ENCODE data around the gene SCN5A. TPM values are rescaled to one million over a fixed set of nuclear protein-coding genes. Genes with fewer than 3 reads are reported as not detected.

The SCN5A gene
- total RNA-seq, 2 experiments from 2014 or later = 0.08 to 0.37 TPM

GRCh38 chr3:38657369-38657768 is 7.9 kb upstream of the SCN5A start:
- no peak for DNase-seq
- ChIA-PET CTCF (interaction anchor here (1.4 to 7.1 kb wide), 2 partner anchors 135 to 186 kb away, joined by 4 to 190 read pairs; no protein-coding TSS in a partner anchor), POLR2A (no interaction called here)
- peaks cover 6% of the 10 kb centered on the region for H3K9me3 Mint-ChIP-seq (ENCODE audit: insufficient read depth)
- ATAC-seq = no peak
- H3K4me1 Mint-ChIP-seq (ENCODE audit: low read depth) = no peaks in the 10 kb centered on the region
- H3K4me3 Mint-ChIP-seq = no peak overlapping the region
- H3K36me3 Mint-ChIP-seq (ENCODE audit: low read depth) = no peaks in the 10 kb centered on the region
- H3K27me3 Mint-ChIP-seq (ENCODE audit: low read depth) = peaks cover 30% of the 10 kb centered on the region
- H3K27ac Mint-ChIP-seq = no peak overlapping the region

- Mint-ChIP-seq H3K27ac (no peak overlapping the region), H3K9me3 (ENCODE audit: insufficient read depth) (no peaks in the 10 kb centered on the region), H3K36me3 (ENCODE audit: low read depth) (no peaks in the 10 kb centered on the region), H3K27me3 (ENCODE audit: low read depth) (peaks cover 34% of the 10 kb centered on the region), H3K4me3 (no peak overlapping the region), H3K4me1 (ENCODE audit: low read depth) (no peaks in the 10 kb centered on the region)
- ATAC-seq = peak; percentile 60
- peak; percentile 39 for DNase-seq
- CTCF ChIA-PET = interaction anchor here (0.7 to 7.1 kb wide), 16 partner anchors 10 to 395 kb away, joined by 3 to 190 read pairs (median 4); partner anchors contain the start of gene EXOG
- POLR2A ChIA-PET = no interaction called here
Measured at GRCh38 chr3:38655708-38656300, 6.3 kb upstream of the SCN5A start.

GRCh38 chr3:38653685-38654537 is 4.4 kb upstream of the SCN5A start:
- no peak for DNase-seq
- ATAC-seq = no peak
- POLR2A ChIA-PET = no interaction called here

GRCh38 chr3:38652934-38653333 is 3.4 kb upstream of the SCN5A start:
- H3K9me3 Mint-ChIP-seq (ENCODE audit: insufficient read depth) = no peaks in the 10 kb centered on the region
- ChIA-PET POLR2A (no interaction called here), CTCF (interaction anchor here (1.1 to 7.1 kb wide), 2 partner anchors 131 to 145 kb away, joined by 3 to 190 read pairs; no protein-coding TSS in a partner anchor)
- DNase-seq = no peak
- no peak for ATAC-seq
- H3K4me3 Mint-ChIP-seq = no peak overlapping the region
- peaks cover 29% of the 10 kb centered on the region for H3K27me3 Mint-ChIP-seq (ENCODE audit: low read depth)
- H3K27ac Mint-ChIP-seq = no peak overlapping the region
- no peaks in the 10 kb centered on the region for H3K36me3 Mint-ChIP-seq (ENCODE audit: low read depth)
- peaks cover 4% of the 10 kb centered on the region for H3K4me1 Mint-ChIP-seq (ENCODE audit: low read depth)

More at GRCh38 chr3:38653685-38654537, 4.4 kb upstream of the SCN5A start:
- CTCF ChIA-PET = interaction anchor here (1.0 to 7.1 kb wide), 4 partner anchors 132 to 346 kb away, joined by 3 to 190 read pairs (median 8); partner anchors contain the start of gene EXOG
- no peaks in the 10 kb centered on the region for H3K4me1 Mint-ChIP-seq (ENCODE audit: low read depth)
- peaks cover 34% of the 10 kb centered on the region for H3K27me3 Mint-ChIP-seq (ENCODE audit: low read depth)
- H3K27ac Mint-ChIP-seq = no peak overlapping the region
- no peaks in the 10 kb centered on the region for H3K9me3 Mint-ChIP-seq (ENCODE audit: insufficient read depth)
- H3K4me3 Mint-ChIP-seq = no peak overlapping the region
- H3K36me3 Mint-ChIP-seq (ENCODE audit: low read depth) = no peaks in the 10 kb centered on the region

- Mint-ChIP-seq H3K9me3 (ENCODE audit: insufficient read depth) (no peaks in the 10 kb centered on the region), H3K4me1 (ENCODE audit: low read depth) (peaks cover 4% of the 10 kb centered on the region), H3K27ac (no peak overlapping the region), H3K36me3 (ENCODE audit: low read depth) (no peaks in the 10 kb centered on the region), H3K4me3 (no peak overlapping the region), H3K27me3 (ENCODE audit: low read depth) (peaks cover 17% of the 10 kb centered on the region)
- CTCF ChIA-PET = interaction anchor here (0.6 to 7.1 kb wide), 23 partner anchors 9 to 637 kb away, joined by 3 to 190 read pairs (median 4); partner anchors contain the start of genes EXOG and XYLB
- ATAC-seq = peak; percentile 57
- POLR2A ChIA-PET = interaction anchor here (1.4 kb wide), 1 partner anchor 155 kb away, joined by 4 read pairs; the partner anchor contains the start of gene EXOG
- peak; percentile 80 for DNase-seq
Measured at GRCh38 chr3:38651153-38651789, 1.8 kb upstream of the SCN5A start.

- peak; percentile 27 for DNase-seq
Measured at GRCh38 chr3:38650248-38650951, 913 bp upstream of the SCN5A start.

GRCh38 chr3:38648659-38649499 is 608 bp downstream of the SCN5A start:
- Mint-ChIP-seq H3K9me3 (ENCODE audit: insufficient read depth) (no peaks in the 10 kb centered on the region), H3K27me3 (ENCODE audit: low read depth) (peaks cover 17% of the 10 kb centered on the region), H3K27ac (no peak overlapping the region), H3K4me1 (ENCODE audit: low read depth) (peaks cover 4% of the 10 kb centered on the region), H3K36me3 (ENCODE audit: low read depth) (no peaks in the 10 kb centered on the region), H3K4me3 (peak overlapping the region; percentile 49)
- POLR2A ChIA-PET = no interaction called here
- CTCF ChIA-PET = interaction anchor here (1.7 kb wide), 1 partner anchor 351 kb away, joined by 5 read pairs; no protein-coding TSS in a partner anchor
- ATAC-seq = no peak
- peak; percentile 19 for DNase-seq

More at GRCh38 chr3:38650248-38650951, 913 bp upstream of the SCN5A start:
- POLR2A ChIA-PET = interaction anchor here (1.4 kb wide), 1 partner anchor 154 kb away, joined by 4 read pairs; the partner anchor contains the start of gene EXOG
- peaks cover 17% of the 10 kb centered on the region for H3K27me3 Mint-ChIP-seq (ENCODE audit: low read depth)
- no peaks in the 10 kb centered on the region for H3K36me3 Mint-ChIP-seq (ENCODE audit: low read depth)
- H3K27ac Mint-ChIP-seq = no peak overlapping the region
- ATAC-seq = no peak
- no peak overlapping the region for H3K4me3 Mint-ChIP-seq
- CTCF ChIA-PET = interaction anchor here (1.0 to 7.1 kb wide), 17 partner anchors 8 to 304 kb away, joined by 3 to 190 read pairs (median 4); partner anchors contain the start of genes EXOG and XYLB
- H3K9me3 Mint-ChIP-seq (ENCODE audit: insufficient read depth) = no peaks in the 10 kb centered on the region
- H3K4me1 Mint-ChIP-seq (ENCODE audit: low read depth) = peaks cover 4% of the 10 kb centered on the region

- ATAC-seq (no peak), DNase-seq (no peak)
- ChIA-PET POLR2A (no interaction called here), CTCF (interaction anchor here (1.4 to 2.4 kb wide), 6 partner anchors 15 to 352 kb away, joined by 5 to 20 read pairs (median 7); partner anchors contain the start of gene EXOG)
- Mint-ChIP-seq H3K36me3 (ENCODE audit: low read depth) (no peaks in the 10 kb centered on the region), H3K27ac (no peak overlapping the region), H3K4me3 (peak overlapping the region; percentile 49), H3K9me3 (ENCODE audit: insufficient read depth) (no peaks in the 10 kb centered on the region), H3K27me3 (ENCODE audit: low read depth) (peaks cover 13% of the 10 kb centered on the region), H3K4me1 (ENCODE audit: low read depth) (peaks cover 4% of the 10 kb centered on the region)
Measured at GRCh38 chr3:38648024-38648658, 1.3 kb downstream of the SCN5A start.

- H3K36me3 Mint-ChIP-seq (ENCODE audit: low read depth) = no peaks in the 10 kb centered on the region
- no peak overlapping the region for H3K27ac Mint-ChIP-seq
- ATAC-seq (no peak), DNase-seq (no peak)
- H3K9me3 Mint-ChIP-seq (ENCODE audit: insufficient read depth) = no peaks in the 10 kb centered on the region
- H3K4me3 Mint-ChIP-seq = no peak overlapping the region
- CTCF ChIA-PET = interaction anchor here (1.2 to 2.4 kb wide), 8 partner anchors 15 to 375 kb away, joined by 3 to 20 read pairs (median 6); partner anchors contain the start of gene EXOG
- peaks cover 4% of the 10 kb centered on the region for H3K4me1 Mint-ChIP-seq (ENCODE audit: low read depth)
- H3K27me3 Mint-ChIP-seq (ENCODE audit: low read depth) = peaks cover 6% of the 10 kb centered on the region
- POLR2A ChIA-PET = no interaction called here
Measured at GRCh38 chr3:38647217-38647970, 2.1 kb downstream of the SCN5A start.

All from activated CD8-positive, alpha-beta T cell treated with anti-CD3 and anti-CD28 coated beads, Interleukin-2, amount 10 ng/mL, durations not matched to agents 7 days and 5 days (primary cell).